Neural cell (in vitro differentiated cells): ENCODE results near the gene CCM2L. TPM values are rescaled to one million over a fixed set of nuclear protein-coding genes. Genes with fewer than 3 reads are reported as not detected.
"Not testable (repeated sequence)": the region's sequence is repeated elsewhere in the genome, so short reads cannot be mapped to it uniquely, and the experiment has no call there.

Experiments used
- H2AFZ ChIP-seq: fragments of 200-600, 300-800 bp; sonication (generic), shearing (Covaris generic); 2 replicates; pipeline ENCODE4 v1.6.0; 2014; ENCODE audit warnings: low read depth, mild to moderate bottlenecking, antibody characterized with exemption, low read length, moderate library complexity
- H3F3A ChIP-seq: fragments of 200-600 bp; shearing (Covaris generic); 2 replicates; pipeline ENCODE4 v1.6.1; 2016; ENCODE audit warnings: mild to moderate bottlenecking, moderate library complexity, mixed read lengths, antibody characterized with exemption, low read length; ENCODE audit not compliant: insufficient read depth, poor library complexity, severe bottlenecking
- H3K27ac ChIP-seq: fragments of 200-600, 300-800 bp; sonication (generic), shearing (Covaris generic); 2 replicates; pipeline ENCODE4 v1.5.1; 2014; ENCODE audit warnings: mild to moderate bottlenecking, low read length, moderate library complexity
- H3K27me3 ChIP-seq: fragments of 300-800, 200-600 bp; sonication (generic), shearing (Covaris generic); 2 replicates; pipeline ENCODE4 v1.6.0; 2014; ENCODE audit warnings: mild to moderate bottlenecking, low read depth, low read length, moderate library complexity; ENCODE audit not compliant: insufficient read depth
- H3K36me3 ChIP-seq: fragments of 300-800, 200-600 bp; sonication (generic), shearing (Covaris generic); 2 replicates; pipeline ENCODE4 v1.5.1; 2014; ENCODE audit warnings: mild to moderate bottlenecking, antibody characterized with exemption, low read length, moderate library complexity; ENCODE audit not compliant: insufficient read depth
- H3K4me2 ChIP-seq: fragments of 300-800, 200-600 bp; sonication (generic), shearing (Covaris generic); 2 replicates; pipeline ENCODE4 v1.6.0; 2014; ENCODE audit warnings: mild to moderate bottlenecking, low read length
- H3K4me3 ChIP-seq: fragments of 300-800, 200-600 bp; sonication (generic), shearing (Covaris generic); 2 replicates; pipeline ENCODE4 v1.5.1; 2014; ENCODE audit warnings: mild to moderate bottlenecking, low read length, moderate library complexity
- H3K79me2 ChIP-seq: fragments of 200-600 bp; shearing (Covaris generic); replicated peaks from 2 replicates; pipeline ENCODE4 v1.6.0; 2014; ENCODE audit warnings: mild to moderate bottlenecking, low read length, moderate library complexity; ENCODE audit not compliant: insufficient read depth
- H3K9ac ChIP-seq: fragments of 300-800, 200-600 bp; sonication (generic), shearing (Covaris generic); 2 replicates; pipeline ENCODE4 v1.6.1; 2016; ENCODE audit warnings: mild to moderate bottlenecking, low read length, mixed read lengths
- H3K9me2 ChIP-seq: fragments of 200-600 bp; shearing (Covaris generic); 2 replicates; pipeline ENCODE4 v1.6.1; 2016; ENCODE audit warnings: mild to moderate bottlenecking, low read length, mixed read lengths; ENCODE audit not compliant: insufficient read depth
- H3K9me3 ChIP-seq: fragments of 200-600, 300-800 bp; sonication (generic), shearing (Covaris generic); 2 replicates; pipeline ENCODE4 v1.6.1; 2016; ENCODE audit warnings: mild to moderate bottlenecking, mixed run types, low read length, moderate library complexity, mixed read lengths
- H4K20me1 ChIP-seq: fragments of 200-600 bp; shearing (Covaris generic); 2 replicates; pipeline ENCODE4 v1.6.1; 2016; ENCODE audit warnings: mild to moderate bottlenecking, mixed run types; ENCODE audit not compliant: insufficient read depth
- EP300 ChIP-seq: fragments of 450-650 bp; conservative IDR thresholded peaks from 2 replicates; pipeline ENCODE4 v1.6.1; 2014; ENCODE audit warnings: antibody characterized with exemption, mild to moderate bottlenecking, moderate library complexity; ENCODE audit not compliant: poor library complexity, severe bottlenecking
- EZH2 ChIP-seq: fragments of 200-600, 300-800 bp; shearing (Covaris generic), sonication (generic); IDR thresholded peaks from 2 replicates; pipeline ENCODE4 v1.6.1; 2014; ENCODE audit warnings: antibody characterized with exemption, low read length, borderline replicate concordance, mild to moderate bottlenecking; ENCODE audit not compliant: insufficient read depth, poor library complexity, severe bottlenecking
- MXI1 ChIP-seq: fragments of 450-650 bp; conservative IDR thresholded peaks from 2 replicates; pipeline ENCODE4 v1.6.1; 2014; ENCODE audit warnings: antibody characterized with exemption, mild to moderate bottlenecking; ENCODE audit not compliant: poor library complexity, severe bottlenecking
- POLR2AphosphoS5 ChIP-seq: IDR thresholded peaks from 2 replicates; pipeline ENCODE4 v1.6.1; 2012
- RAD21 ChIP-seq: fragments of 450-650 bp; conservative IDR thresholded peaks from 2 replicates; pipeline ENCODE4 v1.6.1; 2014; ENCODE audit warnings: antibody characterized with exemption, mild to moderate bottlenecking, moderate library complexity
- SMC3 ChIP-seq: fragments of 450-650 bp; conservative IDR thresholded peaks from 2 replicates; pipeline ENCODE4 v1.6.1; 2014; ENCODE audit warnings: antibody characterized with exemption, mild to moderate bottlenecking, moderate library complexity; ENCODE audit not compliant: poor library complexity
- TAF1 ChIP-seq: IDR thresholded peaks from 2 replicates; pipeline ENCODE4 v1.6.1; 2012; ENCODE audit warnings: low read depth
- polyA plus RNA-seq: library from polyadenylated mRNA; depleted of rRNA; stranded (reverse); fragments of >200 nt; gene quantifications from 2 replicates; pipeline ENCODE4 v1.2.3, GENCODE V29; 2014
- TF ChIP-seq, protein P1 (sequence below): fragments of 450-650 bp; IDR thresholded peaks from 2 replicates; pipeline ENCODE4 v1.5.1; 2014; ENCODE audit warnings: antibody characterized with exemption, mild to moderate bottlenecking, moderate library complexity; ENCODE audit not compliant: poor library complexity, severe bottlenecking
- TF ChIP-seq, protein P2 (sequence below): IDR thresholded peaks from 2 replicates; pipeline ENCODE4 v1.6.1; 2012; ENCODE audit warnings: borderline replicate concordance

The CCM2L gene
- polyA plus RNA-seq, 1 donor from 2014 or later: 3.0 TPM

DNA sequence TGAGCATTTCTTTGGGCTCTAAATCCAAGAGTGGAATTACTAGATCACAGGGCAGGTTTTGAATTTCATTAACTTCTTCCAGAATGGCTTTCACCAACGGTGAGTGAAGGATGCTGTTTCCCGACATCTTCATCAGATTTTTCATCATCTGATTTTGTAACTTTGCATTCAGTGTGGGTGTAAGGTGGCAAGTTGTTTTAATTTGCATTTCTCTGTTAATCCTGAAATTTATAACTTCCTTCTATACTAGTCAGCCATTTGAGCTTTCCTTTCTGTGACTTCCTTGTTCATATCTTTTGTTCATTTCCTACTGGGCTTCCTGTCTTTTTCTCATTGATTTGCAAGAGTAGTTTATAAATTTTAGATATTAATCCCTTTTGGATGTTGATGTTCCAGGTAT is 23.1 kb downstream of the CCM2L start:
- no peak overlapping the region for H3K27ac ChIP-seq
- no peaks in the 10 kb centered on the region for H3K9me3 ChIP-seq
- no peaks in the 10 kb centered on the region for H3K79me2 ChIP-seq
- peaks cover 20% of the 10 kb centered on the region for H3K27me3 ChIP-seq
- no peak overlapping the region for H3K4me3 ChIP-seq
- H3K9ac ChIP-seq: no peak overlapping the region
- TF ChIP-seq RAD21: no peak
- no peak for TF ChIP-seq EP300
- TF ChIP-seq, protein P1, sequence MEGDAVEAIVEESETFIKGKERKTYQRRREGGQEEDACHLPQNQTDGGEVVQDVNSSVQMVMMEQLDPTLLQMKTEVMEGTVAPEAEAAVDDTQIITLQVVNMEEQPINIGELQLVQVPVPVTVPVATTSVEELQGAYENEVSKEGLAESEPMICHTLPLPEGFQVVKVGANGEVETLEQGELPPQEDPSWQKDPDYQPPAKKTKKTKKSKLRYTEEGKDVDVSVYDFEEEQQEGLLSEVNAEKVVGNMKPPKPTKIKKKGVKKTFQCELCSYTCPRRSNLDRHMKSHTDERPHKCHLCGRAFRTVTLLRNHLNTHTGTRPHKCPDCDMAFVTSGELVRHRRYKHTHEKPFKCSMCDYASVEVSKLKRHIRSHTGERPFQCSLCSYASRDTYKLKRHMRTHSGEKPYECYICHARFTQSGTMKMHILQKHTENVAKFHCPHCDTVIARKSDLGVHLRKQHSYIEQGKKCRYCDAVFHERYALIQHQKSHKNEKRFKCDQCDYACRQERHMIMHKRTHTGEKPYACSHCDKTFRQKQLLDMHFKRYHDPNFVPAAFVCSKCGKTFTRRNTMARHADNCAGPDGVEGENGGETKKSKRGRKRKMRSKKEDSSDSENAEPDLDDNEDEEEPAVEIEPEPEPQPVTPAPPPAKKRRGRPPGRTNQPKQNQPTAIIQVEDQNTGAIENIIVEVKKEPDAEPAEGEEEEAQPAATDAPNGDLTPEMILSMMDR: no peak
- no peak for TF ChIP-seq POLR2AphosphoS5
- no peak for TF ChIP-seq MXI1
- TF ChIP-seq EZH2: no peak
- no peak for TF ChIP-seq SMC3
- no peak for TF ChIP-seq TAF1
- TF ChIP-seq, protein P2, sequence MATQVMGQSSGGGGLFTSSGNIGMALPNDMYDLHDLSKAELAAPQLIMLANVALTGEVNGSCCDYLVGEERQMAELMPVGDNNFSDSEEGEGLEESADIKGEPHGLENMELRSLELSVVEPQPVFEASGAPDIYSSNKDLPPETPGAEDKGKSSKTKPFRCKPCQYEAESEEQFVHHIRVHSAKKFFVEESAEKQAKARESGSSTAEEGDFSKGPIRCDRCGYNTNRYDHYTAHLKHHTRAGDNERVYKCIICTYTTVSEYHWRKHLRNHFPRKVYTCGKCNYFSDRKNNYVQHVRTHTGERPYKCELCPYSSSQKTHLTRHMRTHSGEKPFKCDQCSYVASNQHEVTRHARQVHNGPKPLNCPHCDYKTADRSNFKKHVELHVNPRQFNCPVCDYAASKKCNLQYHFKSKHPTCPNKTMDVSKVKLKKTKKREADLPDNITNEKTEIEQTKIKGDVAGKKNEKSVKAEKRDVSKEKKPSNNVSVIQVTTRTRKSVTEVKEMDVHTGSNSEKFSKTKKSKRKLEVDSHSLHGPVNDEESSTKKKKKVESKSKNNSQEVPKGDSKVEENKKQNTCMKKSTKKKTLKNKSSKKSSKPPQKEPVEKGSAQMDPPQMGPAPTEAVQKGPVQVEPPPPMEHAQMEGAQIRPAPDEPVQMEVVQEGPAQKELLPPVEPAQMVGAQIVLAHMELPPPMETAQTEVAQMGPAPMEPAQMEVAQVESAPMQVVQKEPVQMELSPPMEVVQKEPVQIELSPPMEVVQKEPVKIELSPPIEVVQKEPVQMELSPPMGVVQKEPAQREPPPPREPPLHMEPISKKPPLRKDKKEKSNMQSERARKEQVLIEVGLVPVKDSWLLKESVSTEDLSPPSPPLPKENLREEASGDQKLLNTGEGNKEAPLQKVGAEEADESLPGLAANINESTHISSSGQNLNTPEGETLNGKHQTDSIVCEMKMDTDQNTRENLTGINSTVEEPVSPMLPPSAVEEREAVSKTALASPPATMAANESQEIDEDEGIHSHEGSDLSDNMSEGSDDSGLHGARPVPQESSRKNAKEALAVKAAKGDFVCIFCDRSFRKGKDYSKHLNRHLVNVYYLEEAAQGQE: no peak
- no peak overlapping the region for H2AFZ ChIP-seq
- no peaks in the 10 kb centered on the region for H3K36me3 ChIP-seq
- no peaks in the 10 kb centered on the region for H3K9me2 ChIP-seq
- no peaks in the 10 kb centered on the region for H3F3A ChIP-seq
- H3K4me2 ChIP-seq: no peak overlapping the region
- no peaks in the 10 kb centered on the region for H4K20me1 ChIP-seq

DNA sequence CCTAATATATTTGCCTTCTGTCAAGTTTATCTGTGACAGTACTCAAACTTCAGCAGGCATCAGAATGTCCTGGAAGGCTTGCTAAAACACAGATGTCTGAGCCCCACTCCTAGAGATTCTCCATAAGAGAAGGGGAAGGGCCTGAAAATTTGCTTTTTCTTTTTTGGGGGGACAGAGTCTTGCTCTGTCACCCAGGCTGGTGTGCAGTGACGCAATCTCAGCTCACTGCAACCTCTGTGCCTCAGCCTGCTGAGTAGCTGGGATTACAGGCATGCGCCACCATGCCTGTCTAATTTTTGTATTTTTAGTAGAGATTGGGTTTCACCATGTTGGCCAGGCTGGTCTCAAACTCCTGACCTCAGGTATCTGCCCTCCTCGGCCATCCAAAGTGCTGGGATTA is 23.5 kb downstream of the CCM2L start:
- not testable (repeated sequence) for H2AFZ ChIP-seq, H3K36me3 ChIP-seq, H3K9ac ChIP-seq, H3K79me2 ChIP-seq, H3F3A ChIP-seq, H3K4me3 ChIP-seq, H3K27ac ChIP-seq, H3K4me2 ChIP-seq, H4K20me1 ChIP-seq, H3K9me2 ChIP-seq, H3K9me3 ChIP-seq
- H3K27me3 ChIP-seq: peaks cover 20% of the 10 kb centered on the region
